PC-9 (cell line): Measurements from ENCODE around the gene IRF2BPL. TPM values are rescaled to one million over a fixed set of nuclear protein-coding genes. Genes with fewer than 3 reads are reported as not detected.

ENCODE experiments used
- BruUV-seq: library from RNA; stranded (reverse); fragments of 400-500 nt; replicated peaks from 2 replicates; lab custom pipeline; 2021; lab: Mats Ljungman, UMichigan
- CTCF ChIA-PET: fragments of 300-600 bp; sonication (Branson Sonifier 250); formaldehyde crosslinking; loops from one replicate; lab custom pipeline; 2022; ENCODE audit warnings: antibody characterized with exemption; lab: Charles Lee
- POLR2A ChIA-PET: fragments of 300-600 bp; sonication (Branson Sonifier 250); formaldehyde crosslinking; loops from one replicate; lab custom pipeline; 2022; ENCODE audit warnings: antibody characterized with exemption; ENCODE audit not compliant: unreplicated experiment; lab: Charles Lee
- DNase-seq, 2 experiments: peaks; one replicate each; pipeline versions ENCODE4 v3.0.0 to v3.0.0-alpha.2; 2015 to 2022; ENCODE audit warnings: mixed read lengths in 1 of 2
- H2AFZ ChIP-seq: fragments of 200-600 bp; sonication (generic); 2 replicates; pipeline ENCODE4 v1.8.1; 2017; ENCODE audit warnings: antibody characterized with exemption
- H3F3A ChIP-seq: fragments of 200-600 bp; sonication (generic); 2 replicates; pipeline ENCODE4 v1.8.1; 2017; ENCODE audit warnings: antibody characterized with exemption, mild to moderate bottlenecking, low read depth; ENCODE audit not compliant: insufficient read depth
- H3K27ac ChIP-seq: fragments of 200-600 bp; sonication (generic); 2 replicates; pipeline ENCODE4 v1.6.1; 2016; ENCODE audit warnings: mixed run types
- H3K27me3 ChIP-seq: fragments of 200-600 bp; sonication (generic); 2 replicates; pipeline ENCODE4 v1.6.1; 2016; ENCODE audit warnings: low read depth, mixed run types; ENCODE audit not compliant: insufficient read depth
- H3K36me3 ChIP-seq: fragments of 200-600 bp; sonication (generic); 2 replicates; pipeline ENCODE4 v1.6.1; 2016; ENCODE audit warnings: low read depth, mixed run types
- H3K4me1 ChIP-seq: fragments of 200-600 bp; sonication (generic); replicated peaks from 2 replicates; pipeline ENCODE4 v1.6.1; 2016; ENCODE audit warnings: mixed run types; ENCODE audit not compliant: insufficient read depth
- H3K4me2 ChIP-seq: fragments of 200-600 bp; sonication (generic); 2 replicates; pipeline ENCODE4 v1.6.1; 2017; ENCODE audit warnings: mixed run types
- H3K4me3 ChIP-seq: fragments of 200-600 bp; sonication (generic); 2 replicates; pipeline ENCODE4 v1.6.1; 2016; ENCODE audit warnings: mixed run types
- H3K79me2 ChIP-seq: fragments of 200-600 bp; sonication (generic); 2 replicates; pipeline ENCODE4 v1.6.1; 2017; ENCODE audit warnings: low read depth, mixed run types
- H3K9me2 ChIP-seq: fragments of 200-600 bp; sonication (generic); 2 replicates; pipeline ENCODE4 v1.8.1; 2017; ENCODE audit warnings: mild to moderate bottlenecking; ENCODE audit not compliant: insufficient read depth
- H3K9me3 ChIP-seq: fragments of 200-600 bp; sonication (generic); 2 replicates; pipeline ENCODE4 v1.8.1; 2016; ENCODE audit warnings: low read depth; ENCODE audit not compliant: insufficient read depth
- H4K20me1 ChIP-seq: fragments of 200-600 bp; sonication (generic); 2 replicates; pipeline ENCODE4 v1.8.1; 2017; ENCODE audit not compliant: insufficient read depth
- EZH2 ChIP-seq: fragments of 200-600 bp; sonication (generic); IDR thresholded peaks from 2 replicates; pipeline ENCODE4 v1.8.0; 2017; ENCODE audit warnings: antibody characterized with exemption, low read depth
- intact Hi-C: fragments of 100-400 bp; cut with micrococcal nuclease; formaldehyde crosslinking; loops from one replicate; pipeline ENCODE4 v1.10.0; 2022; ENCODE audit not compliant: unreplicated experiment
- total RNA-seq: library from RNA; stranded (reverse); gene quantifications from 2 replicates; pipeline ENCODE4 v1.2.3, GENCODE V29; 2021
- TF ChIP-seq, protein P1 (sequence below): fragments of 200-600 bp; sonication (generic); conservative IDR thresholded peaks from 2 replicates; pipeline ENCODE4 v1.6.1; 2017; ENCODE audit warnings: mixed run types, antibody characterized with exemption, mild to moderate bottlenecking, moderate library complexity

IRF2BPL gene
- total RNA-seq, 1 experiment from 2014 or later: 74.6 TPM

DNA sequence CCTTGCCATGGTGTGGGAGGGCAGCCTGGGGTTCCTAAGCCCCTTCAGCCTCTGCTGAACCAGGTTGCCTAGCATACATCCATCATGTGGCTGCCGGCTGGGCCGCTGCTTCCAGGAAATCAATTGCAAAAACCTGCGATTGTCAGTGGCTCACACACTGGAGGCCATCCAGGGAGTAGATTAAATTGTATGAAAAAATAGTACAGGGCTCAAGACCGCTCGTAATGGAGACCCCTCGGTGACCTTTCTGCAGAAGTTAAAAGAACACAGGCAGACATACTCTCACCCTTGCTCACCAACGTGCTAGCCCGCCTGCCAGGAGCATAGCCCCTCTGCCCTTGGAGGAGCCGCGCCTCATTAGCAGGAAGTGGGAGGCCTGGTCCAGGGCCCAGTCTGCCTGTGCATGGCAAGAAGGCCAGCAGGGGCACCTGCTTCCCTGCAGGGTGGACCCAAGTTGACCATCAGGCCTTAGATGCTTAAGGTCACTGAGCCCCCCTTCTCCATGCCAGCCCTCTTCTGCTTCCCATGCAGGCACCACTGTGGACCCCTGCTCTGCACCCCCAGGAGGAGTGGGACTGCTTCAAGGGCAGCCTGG, 38.2 kb upstream of the IRF2BPL start:
- H3K4me3 ChIP-seq: no peak overlapping the region
- no peaks in the 10 kb centered on the region for H3K9me2 ChIP-seq
- BruUV-seq: no TSS peak

DNA sequence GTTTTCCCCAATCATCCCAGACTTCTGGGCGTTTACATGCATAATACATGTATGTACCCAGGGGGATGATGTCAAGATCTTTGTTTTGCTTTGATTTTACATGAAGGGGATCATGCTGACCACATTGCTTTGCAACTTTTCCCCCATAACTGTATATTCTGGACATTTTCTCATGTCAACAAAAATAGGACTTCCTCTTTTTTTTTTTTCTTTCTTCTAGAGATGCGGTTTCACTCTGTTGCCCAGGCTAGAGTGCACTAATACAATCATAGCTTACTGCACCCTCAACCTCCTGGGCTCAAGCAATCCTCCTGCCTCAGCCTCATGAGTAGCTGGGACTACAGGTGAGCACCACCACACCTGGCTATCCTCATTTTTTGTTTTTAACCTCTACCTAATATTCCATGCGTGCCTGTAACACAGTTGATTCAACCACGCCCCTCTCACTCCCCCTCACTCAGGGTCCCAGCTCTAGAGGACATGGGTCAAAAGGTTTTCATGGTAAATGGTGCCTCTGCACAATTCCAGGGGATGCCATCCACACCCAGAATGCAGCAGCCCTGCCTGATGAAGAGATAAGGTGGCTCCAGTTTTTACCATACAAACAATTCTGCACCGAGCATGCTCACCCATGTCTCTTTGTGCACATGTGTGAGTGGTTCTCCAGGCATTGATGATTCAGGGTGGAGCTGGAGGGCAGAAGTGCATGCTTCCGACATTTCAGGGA, 37.5 kb upstream of the IRF2BPL start:
- H3K79me2 ChIP-seq: no peaks in the 10 kb centered on the region
- no peaks in the 10 kb centered on the region for H3K27me3 ChIP-seq
- intact Hi-C loops: no loop called here
- TF ChIP-seq, protein P1, sequence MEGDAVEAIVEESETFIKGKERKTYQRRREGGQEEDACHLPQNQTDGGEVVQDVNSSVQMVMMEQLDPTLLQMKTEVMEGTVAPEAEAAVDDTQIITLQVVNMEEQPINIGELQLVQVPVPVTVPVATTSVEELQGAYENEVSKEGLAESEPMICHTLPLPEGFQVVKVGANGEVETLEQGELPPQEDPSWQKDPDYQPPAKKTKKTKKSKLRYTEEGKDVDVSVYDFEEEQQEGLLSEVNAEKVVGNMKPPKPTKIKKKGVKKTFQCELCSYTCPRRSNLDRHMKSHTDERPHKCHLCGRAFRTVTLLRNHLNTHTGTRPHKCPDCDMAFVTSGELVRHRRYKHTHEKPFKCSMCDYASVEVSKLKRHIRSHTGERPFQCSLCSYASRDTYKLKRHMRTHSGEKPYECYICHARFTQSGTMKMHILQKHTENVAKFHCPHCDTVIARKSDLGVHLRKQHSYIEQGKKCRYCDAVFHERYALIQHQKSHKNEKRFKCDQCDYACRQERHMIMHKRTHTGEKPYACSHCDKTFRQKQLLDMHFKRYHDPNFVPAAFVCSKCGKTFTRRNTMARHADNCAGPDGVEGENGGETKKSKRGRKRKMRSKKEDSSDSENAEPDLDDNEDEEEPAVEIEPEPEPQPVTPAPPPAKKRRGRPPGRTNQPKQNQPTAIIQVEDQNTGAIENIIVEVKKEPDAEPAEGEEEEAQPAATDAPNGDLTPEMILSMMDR: no peak
- no peak for TF ChIP-seq EZH2
- no peak overlapping the region for H2AFZ ChIP-seq
- H3K4me3 ChIP-seq: no peak overlapping the region
- H3K9me2 ChIP-seq: no peaks in the 10 kb centered on the region
- no peaks in the 10 kb centered on the region for H4K20me1 ChIP-seq
- no peak for DNase-seq
- peaks cover 48% of the 10 kb centered on the region for H3K4me1 ChIP-seq
- no TSS peak for BruUV-seq
- peaks cover 7% of the 10 kb centered on the region; the same call in 1 of the 2 replicates for H3F3A ChIP-seq
- H3K27ac ChIP-seq: no peak overlapping the region
- ChIA-PET CTCF (interaction anchor here (0.5 to 8.2 kb wide), 10 partner anchors 13 to 193 kb away, joined by 3 to 151 read pairs (median 6); no protein-coding TSS in a partner anchor), POLR2A (interaction anchor here (0.6 to 0.7 kb wide), 4 partner anchors 20 to 185 kb away, joined by 5 to 11 read pairs (median 6); no protein-coding TSS in a partner anchor)
- no peaks in the 10 kb centered on the region for H3K36me3 ChIP-seq
- no peak overlapping the region for H3K4me2 ChIP-seq
- H3K9me3 ChIP-seq: no peaks in the 10 kb centered on the region

More for the DNA sequence above, 38.2 kb upstream of the IRF2BPL start:
- H3K4me1 ChIP-seq: peaks cover 51% of the 10 kb centered on the region
- no peaks in the 10 kb centered on the region for H3K27me3 ChIP-seq
- POLR2A ChIA-PET: interaction anchor here (0.6 to 0.7 kb wide), 3 partner anchors 21 to 111 kb away, joined by 5 to 6 read pairs (median 5); no protein-coding TSS in a partner anchor
- TF ChIP-seq, protein P1: no peak
- no peak for TF ChIP-seq EZH2
- peaks cover 13% of the 10 kb centered on the region for H3F3A ChIP-seq
- H3K9me3 ChIP-seq: no peaks in the 10 kb centered on the region
- H3K36me3 ChIP-seq: no peaks in the 10 kb centered on the region
- no peaks in the 10 kb centered on the region for H3K79me2 ChIP-seq
- no peak overlapping the region for H3K27ac ChIP-seq
- no peak overlapping the region for H3K4me2 ChIP-seq
- DNase-seq: no peak
- H2AFZ ChIP-seq: no peak overlapping the region
- no peaks in the 10 kb centered on the region for H4K20me1 ChIP-seq
- intact Hi-C loops: no loop called here
- CTCF ChIA-PET: interaction anchor here (0.5 to 8.2 kb wide), 10 partner anchors 19 to 392 kb away, joined by 3 to 151 read pairs (median 6); no protein-coding TSS in a partner anchor

DNA sequence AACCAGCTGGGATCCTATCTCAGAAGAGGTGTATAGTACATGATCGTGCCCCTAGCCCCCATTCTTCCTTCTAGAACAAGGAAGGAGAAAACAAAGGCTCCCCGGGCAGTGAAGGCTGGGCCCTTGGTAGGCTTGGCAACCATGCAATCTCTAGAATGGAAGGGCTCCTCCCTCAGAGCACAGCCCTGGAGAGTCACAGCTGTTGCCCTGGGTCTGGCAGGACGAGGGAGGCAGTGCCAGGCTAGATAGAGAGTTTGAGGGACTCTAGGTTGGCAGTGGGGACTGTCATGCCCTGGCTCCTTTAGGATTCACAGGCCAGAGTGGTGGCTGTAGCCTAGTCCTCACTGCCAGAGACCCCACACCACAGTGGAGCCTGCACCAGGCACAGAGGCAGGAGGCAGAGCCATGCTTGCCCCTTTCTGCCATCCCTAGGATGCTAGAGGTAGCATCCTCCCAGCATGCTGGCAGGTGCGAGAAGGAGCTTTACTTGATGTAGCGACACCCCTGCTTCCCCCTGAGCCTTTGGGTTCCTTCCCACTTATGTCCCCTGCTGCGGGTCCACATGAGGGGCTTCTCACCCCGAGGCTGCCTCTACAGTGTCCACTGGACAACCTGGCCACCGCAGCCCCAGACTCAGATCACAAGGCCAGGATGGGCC, 36.1 kb upstream of the IRF2BPL start:
- no peak overlapping the region for H3K4me2 ChIP-seq
- ChIA-PET POLR2A (interaction anchor here (0.7 kb wide), 1 partner anchor 87 kb away, joined by 3 read pairs; no protein-coding TSS in a partner anchor), CTCF (interaction anchor here (0.5 to 2.7 kb wide), 8 partner anchors 19 to 192 kb away, joined by 3 to 16 read pairs (median 6); no protein-coding TSS in a partner anchor)
- H3K27me3 ChIP-seq: no peaks in the 10 kb centered on the region
- BruUV-seq: no TSS peak
- H3K27ac ChIP-seq: no peak overlapping the region
- no peaks in the 10 kb centered on the region for H3K9me2 ChIP-seq
- H3K9me3 ChIP-seq: no peaks in the 10 kb centered on the region
- H3K36me3 ChIP-seq: no peaks in the 10 kb centered on the region
- no peak overlapping the region for H3K4me3 ChIP-seq
- H4K20me1 ChIP-seq: no peaks in the 10 kb centered on the region
- no peak for DNase-seq
- H3K4me1 ChIP-seq: peaks cover 48% of the 10 kb centered on the region
- intact Hi-C loops: no loop called here
- TF ChIP-seq, protein P1: no peak
- TF ChIP-seq EZH2: no peak
- no peak overlapping the region for H2AFZ ChIP-seq
- peaks cover 15% of the 10 kb centered on the region; the same call in 1 of the 2 replicates for H3F3A ChIP-seq
- H3K79me2 ChIP-seq: no peaks in the 10 kb centered on the region
